NB4 (cell line): Measurements from ENCODE around the gene CASQ2.

Experiments
- CTCF ChIP-seq: IDR thresholded peaks from one replicate; pipeline ENCODE4 v1.5.1; 2012; ENCODE audit warnings: low read depth, low read length
- MAX ChIP-seq: IDR thresholded peaks from 2 replicates; pipeline ENCODE4 v1.6.1; 2011; ENCODE audit warnings: low read depth, low read length
- MYC ChIP-seq: IDR thresholded peaks from 2 replicates; pipeline ENCODE4 v1.6.1; 2011; ENCODE audit warnings: low read depth, low read length
- POLR2A ChIP-seq: IDR thresholded peaks from 2 replicates; pipeline ENCODE4 v1.6.1; 2011; ENCODE audit warnings: mild to moderate bottlenecking; ENCODE audit not compliant: insufficient read length; ENCODE audit errors: extremely low read depth

DNA sequence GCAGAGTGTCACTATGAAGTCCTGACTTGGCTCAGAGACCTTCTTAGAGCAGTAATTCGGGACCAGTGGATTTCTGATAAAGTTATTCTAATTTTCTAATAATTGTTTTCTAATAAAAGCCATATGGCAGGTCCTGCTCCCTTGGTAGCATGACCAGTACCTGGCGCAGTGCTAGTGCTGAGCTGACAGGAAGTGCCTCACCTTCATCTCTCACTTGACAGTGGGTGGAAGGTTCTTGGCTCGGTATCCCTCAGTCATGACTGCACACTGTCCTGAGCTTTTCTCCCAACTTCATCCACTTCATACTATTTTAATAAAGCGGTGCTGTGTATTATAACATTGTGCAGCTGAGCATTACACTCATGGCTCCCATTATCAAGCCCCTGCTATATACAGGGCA, 112.6 kb downstream of the CASQ2 start:
- TF ChIP-seq CTCF (no peak), POLR2A (no peak), MAX (no peak), MYC (no peak)
